ENCODE measurements around the gene ARVCF. TPM values are rescaled to one million over a fixed set of nuclear protein-coding genes. Genes with fewer than 3 reads are reported as not detected.

ARVCF gene
- total RNA-seq, 2 donors from 2014 or later = 39.6 to 65.9 TPM

- Histone ChIP-seq H3K36me3 (no peaks in the 10 kb centered on the region), H3K27ac (no peak overlapping the region), H3K27me3 (replicated peaks; ENCODE audit: insufficient read depth) (no peaks in the 10 kb centered on the region), H3K9me3 (no peaks in the 10 kb centered on the region), H3K4me3 (no peak overlapping the region), H3K4me1 (replicated peaks) (peaks cover 3% of the 10 kb centered on the region)
- no peak for DNase-seq (ENCODE audit: low spot score)
- 83% methylated on average over 13 of the region's 14 CpGs for WGBS
- intact Hi-C loops (cut with DNase I) = no loop called here
- TF ChIP-seq, protein P1, sequence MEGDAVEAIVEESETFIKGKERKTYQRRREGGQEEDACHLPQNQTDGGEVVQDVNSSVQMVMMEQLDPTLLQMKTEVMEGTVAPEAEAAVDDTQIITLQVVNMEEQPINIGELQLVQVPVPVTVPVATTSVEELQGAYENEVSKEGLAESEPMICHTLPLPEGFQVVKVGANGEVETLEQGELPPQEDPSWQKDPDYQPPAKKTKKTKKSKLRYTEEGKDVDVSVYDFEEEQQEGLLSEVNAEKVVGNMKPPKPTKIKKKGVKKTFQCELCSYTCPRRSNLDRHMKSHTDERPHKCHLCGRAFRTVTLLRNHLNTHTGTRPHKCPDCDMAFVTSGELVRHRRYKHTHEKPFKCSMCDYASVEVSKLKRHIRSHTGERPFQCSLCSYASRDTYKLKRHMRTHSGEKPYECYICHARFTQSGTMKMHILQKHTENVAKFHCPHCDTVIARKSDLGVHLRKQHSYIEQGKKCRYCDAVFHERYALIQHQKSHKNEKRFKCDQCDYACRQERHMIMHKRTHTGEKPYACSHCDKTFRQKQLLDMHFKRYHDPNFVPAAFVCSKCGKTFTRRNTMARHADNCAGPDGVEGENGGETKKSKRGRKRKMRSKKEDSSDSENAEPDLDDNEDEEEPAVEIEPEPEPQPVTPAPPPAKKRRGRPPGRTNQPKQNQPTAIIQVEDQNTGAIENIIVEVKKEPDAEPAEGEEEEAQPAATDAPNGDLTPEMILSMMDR (IDR thresholded peaks at IDR 0.05) = no peak
- TF ChIP-seq POLR2A (IDR thresholded peaks at IDR 0.05) (no peak), POLR2AphosphoS5 (IDR thresholded peaks at IDR 0.05) (no peak)
Observed at GRCh38 chr22:20000246-20001081, 16.2 kb downstream of the ARVCF start.

- Histone ChIP-seq H3K27me3 (replicated peaks; ENCODE audit: insufficient read depth) (no peaks in the 10 kb centered on the region), H3K9me3 (no peaks in the 10 kb centered on the region), H3K27ac (no peak overlapping the region), H3K4me1 (replicated peaks) (peaks cover 3% of the 10 kb centered on the region), H3K4me3 (no peak overlapping the region), H3K36me3 (no peaks in the 10 kb centered on the region)
- TF ChIP-seq, protein P1 (IDR thresholded peaks at IDR 0.05) = no peak
- no peak for TF ChIP-seq POLR2A (IDR thresholded peaks at IDR 0.05)
- TF ChIP-seq POLR2AphosphoS5 (IDR thresholded peaks at IDR 0.05) = no peak
- intact Hi-C loops (cut with DNase I) = no loop called here
- 71% methylated on average over 8 of the region's 8 CpGs for WGBS
- no peak for DNase-seq (ENCODE audit: low spot score)
Observed at GRCh38 chr22:19998991-19999820, 17.4 kb downstream of the ARVCF start.

DNA sequence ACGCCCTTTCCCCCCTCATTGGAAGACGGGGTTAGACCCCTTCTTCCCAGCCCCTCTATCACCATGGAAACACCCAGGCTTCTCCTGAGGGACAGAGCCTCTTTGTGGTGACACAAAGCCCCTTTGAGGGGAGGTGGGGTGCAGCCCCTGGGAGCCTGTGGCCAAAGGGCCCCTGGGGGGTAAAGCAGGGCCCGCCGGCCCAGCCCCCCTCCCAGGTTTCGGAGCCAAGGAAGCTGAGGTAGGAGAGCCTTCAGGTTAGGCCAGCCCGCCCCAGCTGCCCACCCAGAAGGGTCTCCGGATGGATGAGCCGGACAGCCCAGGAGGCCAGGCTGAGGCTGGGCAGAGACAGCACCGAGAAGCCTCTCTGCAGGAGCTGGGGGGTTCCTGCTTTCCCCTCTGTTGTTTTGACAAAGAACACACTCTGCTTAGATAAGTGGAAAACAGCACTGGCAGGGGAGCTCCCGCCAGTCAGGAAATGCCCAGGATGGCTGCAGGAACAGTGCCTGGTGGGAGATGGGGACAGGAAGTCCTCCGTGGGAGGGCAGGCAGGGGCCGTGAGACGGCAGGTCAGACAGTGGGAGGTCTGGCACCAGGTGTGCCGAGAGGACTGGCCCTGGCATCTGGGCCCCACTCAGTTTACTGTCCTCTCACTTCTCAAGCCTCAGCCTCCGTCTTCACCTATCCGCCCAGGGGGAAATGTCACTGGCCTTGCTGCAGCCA lies 18.2 kb downstream of the ARVCF start:
- H3K27me3 ChIP-seq (replicated peaks; ENCODE audit: insufficient read depth) = no peaks in the 10 kb centered on the region
- DNase-seq (ENCODE audit: low spot score) = no peak
- no peak overlapping the region for H3K4me3 ChIP-seq
- WGBS = 75% methylated on average over 11 of the region's 16 CpGs
- peaks cover 3% of the 10 kb centered on the region for H3K4me1 ChIP-seq (replicated peaks)
- TF ChIP-seq, protein P1 (IDR thresholded peaks at IDR 0.05) = no peak
- no peak for TF ChIP-seq POLR2AphosphoS5 (IDR thresholded peaks at IDR 0.05)
- TF ChIP-seq POLR2A (IDR thresholded peaks at IDR 0.05) = no peak
- intact Hi-C loops (cut with DNase I) = no loop called here
- no peaks in the 10 kb centered on the region for H3K9me3 ChIP-seq
- H3K27ac ChIP-seq = no peak overlapping the region
- no peaks in the 10 kb centered on the region for H3K36me3 ChIP-seq

- no peak for TF ChIP-seq POLR2A (IDR thresholded peaks at IDR 0.05)
- TF ChIP-seq POLR2AphosphoS5 (IDR thresholded peaks at IDR 0.05) = no peak
- TF ChIP-seq, protein P1 (IDR thresholded peaks at IDR 0.05) = no peak
- Histone ChIP-seq H3K9me3 (no peaks in the 10 kb centered on the region), H3K36me3 (no peaks in the 10 kb centered on the region), H3K4me1 (replicated peaks) (peaks cover 3% of the 10 kb centered on the region), H3K4me3 (no peak overlapping the region), H3K27ac (no peak overlapping the region), H3K27me3 (replicated peaks; ENCODE audit: insufficient read depth) (no peaks in the 10 kb centered on the region)
- WGBS = 88% methylated on average over 12 of the region's 19 CpGs
- intact Hi-C loops (cut with DNase I) = no loop called here
- DNase-seq (ENCODE audit: low spot score) = no peak
Observed at GRCh38 chr22:19997561-19998231, 18.9 kb downstream of the ARVCF start.
